Progenitor cell of endocrine pancreas (in vitro differentiated cells): Measurements from ENCODE around the gene PPIP5K2. TPM values are rescaled to one million over a fixed set of nuclear protein-coding genes. Genes with fewer than 3 reads are reported as not detected.

Experiments used
- DNase-seq: peaks from one replicate; pipeline ENCODE4 v3.0.0; 2021; ENCODE audit warnings: low spot score; ENCODE audit not compliant: unreplicated experiment
- H3K27ac Mint-ChIP-seq: 2 replicates; pipeline ENCODE4 v1.8.0; 2021; ENCODE audit warnings: mild to moderate bottlenecking, moderate library complexity, mixed read lengths
- H3K27me3 Mint-ChIP-seq: 2 replicates; pipeline ENCODE4 v1.8.0; 2021; ENCODE audit warnings: mixed read lengths
- H3K36me3 Mint-ChIP-seq: 2 replicates; pipeline ENCODE4 v1.8.0; 2022; ENCODE audit warnings: mixed read lengths; ENCODE audit not compliant: insufficient read depth
- H3K4me1 Mint-ChIP-seq: 2 replicates; pipeline ENCODE4 v1.8.0; 2021; ENCODE audit warnings: low read depth, mixed read lengths
- H3K4me3 Mint-ChIP-seq: 2 replicates; pipeline ENCODE4 v1.8.0; 2021; ENCODE audit warnings: low read depth, mild to moderate bottlenecking, moderate library complexity, mixed read lengths
- H3K9me3 Mint-ChIP-seq: 2 replicates; pipeline ENCODE4 v1.8.0; 2021; ENCODE audit warnings: low read depth, mixed read lengths
- total RNA-seq: library from RNA; stranded (reverse); gene quantifications from 2 replicates; pipeline ENCODE4 v1.2.1, GENCODE V29; 2021
- TF ChIP-seq, protein P1 (sequence below): fragments of 200-600 bp; sonication (generic); IDR thresholded peaks from one replicate; pipeline ENCODE4 v1.5.0; 2021; ENCODE audit warnings: antibody characterized with exemption, mild to moderate bottlenecking; ENCODE audit not compliant: unreplicated experiment

Gene PPIP5K2
- total RNA-seq, 1 donor from 2014 or later = 89.2 TPM

- Mint-ChIP-seq H3K36me3 (peaks cover 26% of the 10 kb centered on the region), H3K4me3 (no peak overlapping the region)
Observed at GRCh38 chr5:103089272-103089671, 30.8 kb upstream of the PPIP5K2 start.

DNA sequence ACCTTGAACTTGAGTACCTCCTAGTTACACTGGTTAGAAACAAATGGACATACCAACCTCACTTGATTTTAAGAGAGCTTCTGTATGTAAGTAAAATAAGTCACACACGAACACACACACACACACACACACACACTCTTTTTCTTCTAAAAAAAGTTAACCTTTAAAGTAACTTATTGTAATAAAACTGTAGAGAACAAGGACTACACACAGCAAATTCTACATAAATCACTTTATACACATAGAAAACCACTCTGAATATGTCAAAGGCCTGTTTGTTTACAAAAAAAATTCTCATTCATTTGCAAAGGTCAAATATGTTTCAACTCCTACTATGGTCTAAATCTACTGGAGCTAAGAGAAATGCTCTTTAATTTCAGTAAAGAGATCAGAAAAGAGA, 29.3 kb upstream of the PPIP5K2 start:
- DNase-seq = no peak
- Mint-ChIP-seq H3K4me3 (no peak overlapping the region), H3K27me3 (no peaks in the 10 kb centered on the region), H3K4me1 (peaks cover 5% of the 10 kb centered on the region), H3K9me3 (peaks cover 7% of the 10 kb centered on the region), H3K36me3 (peaks cover 16% of the 10 kb centered on the region), H3K27ac (no peak overlapping the region)
- TF ChIP-seq, protein P1, sequence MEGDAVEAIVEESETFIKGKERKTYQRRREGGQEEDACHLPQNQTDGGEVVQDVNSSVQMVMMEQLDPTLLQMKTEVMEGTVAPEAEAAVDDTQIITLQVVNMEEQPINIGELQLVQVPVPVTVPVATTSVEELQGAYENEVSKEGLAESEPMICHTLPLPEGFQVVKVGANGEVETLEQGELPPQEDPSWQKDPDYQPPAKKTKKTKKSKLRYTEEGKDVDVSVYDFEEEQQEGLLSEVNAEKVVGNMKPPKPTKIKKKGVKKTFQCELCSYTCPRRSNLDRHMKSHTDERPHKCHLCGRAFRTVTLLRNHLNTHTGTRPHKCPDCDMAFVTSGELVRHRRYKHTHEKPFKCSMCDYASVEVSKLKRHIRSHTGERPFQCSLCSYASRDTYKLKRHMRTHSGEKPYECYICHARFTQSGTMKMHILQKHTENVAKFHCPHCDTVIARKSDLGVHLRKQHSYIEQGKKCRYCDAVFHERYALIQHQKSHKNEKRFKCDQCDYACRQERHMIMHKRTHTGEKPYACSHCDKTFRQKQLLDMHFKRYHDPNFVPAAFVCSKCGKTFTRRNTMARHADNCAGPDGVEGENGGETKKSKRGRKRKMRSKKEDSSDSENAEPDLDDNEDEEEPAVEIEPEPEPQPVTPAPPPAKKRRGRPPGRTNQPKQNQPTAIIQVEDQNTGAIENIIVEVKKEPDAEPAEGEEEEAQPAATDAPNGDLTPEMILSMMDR = no peak

More at GRCh38 chr5:103089272-103089671, 30.8 kb upstream of the PPIP5K2 start:
- DNase-seq = no peak
- TF ChIP-seq, protein P1 = no peak
- no peaks in the 10 kb centered on the region for H3K27me3 Mint-ChIP-seq
- no peaks in the 10 kb centered on the region for H3K4me1 Mint-ChIP-seq
- peaks cover 18% of the 10 kb centered on the region for H3K9me3 Mint-ChIP-seq
- H3K27ac Mint-ChIP-seq = no peak overlapping the region

GRCh38 chr5:103092676-103093075, 27.4 kb upstream of the PPIP5K2 start:
- DNase-seq = no peak
- peaks cover 15% of the 10 kb centered on the region for H3K36me3 Mint-ChIP-seq
- TF ChIP-seq, protein P1 = no peak
- H3K27me3 Mint-ChIP-seq = no peaks in the 10 kb centered on the region
- H3K4me1 Mint-ChIP-seq = peaks cover 5% of the 10 kb centered on the region
- no peaks in the 10 kb centered on the region for H3K9me3 Mint-ChIP-seq
- no peak overlapping the region for H3K27ac Mint-ChIP-seq
- no peak overlapping the region for H3K4me3 Mint-ChIP-seq

- Mint-ChIP-seq H3K9me3 (no peaks in the 10 kb centered on the region), H3K27ac (no peak overlapping the region), H3K4me3 (no peak overlapping the region), H3K36me3 (peaks cover 15% of the 10 kb centered on the region), H3K27me3 (no peaks in the 10 kb centered on the region), H3K4me1 (peaks cover 5% of the 10 kb centered on the region)
- TF ChIP-seq, protein P1 = no peak
- DNase-seq = no peak
Observed at GRCh38 chr5:103093727-103094126, 26.4 kb upstream of the PPIP5K2 start.

DNA sequence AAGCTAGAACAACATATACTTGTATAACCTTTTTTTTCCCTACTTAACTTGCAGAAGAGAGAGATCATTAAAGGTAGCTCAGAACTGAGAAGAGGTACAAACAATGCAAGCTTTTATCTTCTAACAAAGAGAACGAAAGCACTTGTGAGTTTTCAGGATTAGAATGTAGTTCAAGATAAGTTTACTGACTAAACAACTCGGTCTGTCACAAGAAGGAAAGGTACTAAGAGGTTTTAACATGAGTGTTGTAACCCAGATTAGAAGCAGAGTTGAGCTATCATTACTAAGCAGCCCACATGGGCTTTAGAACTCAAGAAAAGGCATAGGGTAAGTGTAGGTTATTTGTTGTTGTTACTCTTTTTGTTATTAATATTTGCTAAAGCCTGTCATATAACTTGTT, 25.4 kb upstream of the PPIP5K2 start:
- DNase-seq = no peak
- Mint-ChIP-seq H3K27me3 (no peaks in the 10 kb centered on the region), H3K36me3 (peaks cover 14% of the 10 kb centered on the region), H3K4me3 (no peak overlapping the region), H3K27ac (no peak overlapping the region), H3K4me1 (peaks cover 5% of the 10 kb centered on the region), H3K9me3 (no peaks in the 10 kb centered on the region)
- TF ChIP-seq, protein P1 = no peak
